Measurements from ENCODE around the gene EIF4EBP2. TPM values are rescaled to one million over a fixed set of nuclear protein-coding genes. Genes with fewer than 3 reads are reported as not detected.

EIF4EBP2 gene, protein sequence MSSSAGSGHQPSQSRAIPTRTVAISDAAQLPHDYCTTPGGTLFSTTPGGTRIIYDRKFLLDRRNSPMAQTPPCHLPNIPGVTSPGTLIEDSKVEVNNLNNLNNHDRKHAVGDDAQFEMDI
- total RNA-seq (2021; ENCODE audit: unreplicated experiment) (36.7 TPM), Bru-seq, nascent RNA (percentile 91 among the genes with signal in this experiment), BruChase-seq, experiment 1, labeled RNA remaining after a 6-hour chase (percentile 97 among the genes with signal in this experiment), BruChase-seq, experiment 2, labeled RNA remaining after a 2-hour chase (percentile 95 among the genes with signal in this experiment)
- polyA plus RNA-seq (2012): 7.4 and 10.1 TPM in 2 replicates
- long read RNA-seq, full-length matches to known transcripts: 57 of 91 reads
- long read RNA-seq, partial matches to known transcripts: 23 of 91 reads
- long read RNA-seq, other reads (novel, unspliced or antisense): 11 of 91 reads

- Histone ChIP-seq H4K20me1 (ENCODE audit: insufficient read depth) (peaks cover 13% of the 10 kb centered on the region; the same call in 1 of the 2 replicates), H3K4me2 (ENCODE audit: low read length) (peak within 1 kb of the TSS; percentile 94), H3K36me3 (ENCODE audit: control insufficient read depth in 1 of 2, insufficient read depth in 2 of 2, low read length in 2 of 2) (no peaks in the 10 kb centered on the region), H3K4me3 (replicated peaks in 1 of 2; ENCODE audit: low read depth in 1 of 2, low read length in 2 of 2) (peak within 1 kb of the TSS; percentile 80 to 86), H3K9me3 (ENCODE audit: control insufficient read depth in 1 of 2, insufficient read depth in 1 of 2, low read depth in 1 of 2, low read length in 2 of 2) (no peaks in the 10 kb centered on the region), H3K4me1 (ENCODE audit: control insufficient read depth in 1 of 2, insufficient read depth in 2 of 2, low read length in 2 of 2) (peaks cover 13 to 28% of the 10 kb centered on the region in 2 experiments), H2AFZ (ENCODE audit: low read depth, low read length, poor library complexity, severe bottlenecking) (peak within 1 kb of the TSS; percentile 58), H3K27ac (ENCODE audit: low read depth, low read length) (peak within 1 kb of the TSS; percentile 84), H3K9ac (ENCODE audit: low read length) (peak within 1 kb of the TSS; percentile 87), H3K79me2 (ENCODE audit: insufficient read depth, low read length) (peaks cover 39% of the 10 kb centered on the region), H3K27me3 (ENCODE audit: insufficient read depth, low read length) (no peaks in the 10 kb centered on the region), H3K9me2 (ENCODE audit: insufficient read depth) (no peaks in the 10 kb centered on the region)
- ATAC-seq (peak; percentile 90), DNase-seq (ENCODE audit: low read depth, low spot score) (peak; percentile 87)
- no TSS peak for BruUV-seq (replicated peaks)
- intact Hi-C loops (cut with micrococcal nuclease): no loop called here
- ChIA-PET POLR2A (interaction anchor here (0.8 to 2.8 kb wide), 4 partner anchors 9 to 17 kb away, joined by 4 to 15 read pairs (median 6); no protein-coding TSS in a partner anchor), RAD21 (ENCODE audit: low non-redundant PET in 1 of 2, low total read pairs in 2 of 2, uncharacterized antibody in 2 of 2, unreplicated experiment in 2 of 2) (interaction anchor here in 1 of 2 experiments (0.7 kb wide), 1 partner anchor 16 kb away, joined by 3 read pairs; no protein-coding TSS in a partner anchor), CTCF (interaction anchor here (0.8 to 1.3 kb wide), 5 partner anchors 17 to 297 kb away, joined by 3 to 6 read pairs (median 4); no protein-coding TSS in a partner anchor)
- TF ChIP-seq CEBPB (IDR thresholded peaks at IDR 0.05; ENCODE audit: low read depth) (no peak), YY1 (IDR thresholded peaks at IDR 0.05; ENCODE audit: extremely low read depth, insufficient replicate concordance, low read depth, low read length) (peak; percentile 66), MAX (IDR thresholded peaks at IDR 0.05) (peak; percentile 87), CBX3 (IDR thresholded peaks at IDR 0.05; ENCODE audit: low read depth) (peak; percentile 9; the same call in 1 of the 2 replicates), ELF1 (IDR thresholded peaks at IDR 0.05; ENCODE audit: borderline replicate concordance, low read depth) (no peak; the same call in 1 of the 2 replicates), RAD21 (IDR thresholded peaks at IDR 0.05; ENCODE audit: low read depth) (no peak), POLR2AphosphoS5 (IDR thresholded peaks at IDR 0.05; ENCODE audit: low read depth, low read length) (peak; percentile 98), SRF (IDR thresholded peaks at IDR 0.05; ENCODE audit: low read depth) (no peak), ATF3 (IDR thresholded peaks at IDR 0.05) (no peak), POLR2A (IDR thresholded peaks at IDR 0.05; ENCODE audit: borderline replicate concordance, extremely low read depth, insufficient read depth, insufficient read length) (peak; percentile 65), ZNF274 (IDR thresholded peaks at IDR 0.05; ENCODE audit: low read depth, low read length) (no peak), SIN3A (IDR thresholded peaks at IDR 0.05; ENCODE audit: low read depth) (peak; percentile 86), EZH2 (IDR thresholded peaks at IDR 0.05) (no peak), TCF7L2 (IDR thresholded peaks at IDR 0.05; ENCODE audit: borderline replicate concordance, extremely low read depth, insufficient read depth, insufficient read length) (no peak), CTCF (IDR thresholded peaks at IDR 0.05 in 2 of 3, conservative IDR thresholded peaks at IDR 0.05 in 1 of 3; ENCODE audit: borderline replicate concordance in 1 of 3, insufficient read depth in 1 of 3, low read depth in 2 of 3, low read length in 2 of 3) (no peak), ZBTB33 (IDR thresholded peaks at IDR 0.05; ENCODE audit: extremely low read depth, insufficient replicate concordance, low read length) (no peak), ZFX (IDR thresholded peaks at IDR 0.05) (peak; percentile 44; the same call in 1 of the 2 replicates), FOSL1 (IDR thresholded peaks at IDR 0.05; ENCODE audit: low read depth) (no peak), SP1 (IDR thresholded peaks at IDR 0.05; ENCODE audit: low read depth) (peak; percentile 75), JUND (IDR thresholded peaks at IDR 0.05) (no peak), EZH2phosphoT487 (IDR thresholded peaks at IDR 0.05; ENCODE audit: borderline replicate concordance) (no peak)
Observed at GRCh38 chr10:70404036-70404786, at the start of gene EIF4EBP2. Gene EIF4EBP2 (plus strand): TSS chr10:70404145. CDS start chr10:70404402, 257 bp downstream.

Measured in HCT116 (cell line).